ENCODE measurements around the gene NPIPB8. TPM values are rescaled to one million over a fixed set of nuclear protein-coding genes. Genes with fewer than 3 reads are reported as not detected.
"Not testable (repeated sequence)": the region's sequence is repeated elsewhere in the genome, so short reads cannot be mapped to it uniquely, and the experiment has no call there.

Gene NPIPB8
- total RNA-seq, 1 donor from 2014 or later = not detected

DNA sequence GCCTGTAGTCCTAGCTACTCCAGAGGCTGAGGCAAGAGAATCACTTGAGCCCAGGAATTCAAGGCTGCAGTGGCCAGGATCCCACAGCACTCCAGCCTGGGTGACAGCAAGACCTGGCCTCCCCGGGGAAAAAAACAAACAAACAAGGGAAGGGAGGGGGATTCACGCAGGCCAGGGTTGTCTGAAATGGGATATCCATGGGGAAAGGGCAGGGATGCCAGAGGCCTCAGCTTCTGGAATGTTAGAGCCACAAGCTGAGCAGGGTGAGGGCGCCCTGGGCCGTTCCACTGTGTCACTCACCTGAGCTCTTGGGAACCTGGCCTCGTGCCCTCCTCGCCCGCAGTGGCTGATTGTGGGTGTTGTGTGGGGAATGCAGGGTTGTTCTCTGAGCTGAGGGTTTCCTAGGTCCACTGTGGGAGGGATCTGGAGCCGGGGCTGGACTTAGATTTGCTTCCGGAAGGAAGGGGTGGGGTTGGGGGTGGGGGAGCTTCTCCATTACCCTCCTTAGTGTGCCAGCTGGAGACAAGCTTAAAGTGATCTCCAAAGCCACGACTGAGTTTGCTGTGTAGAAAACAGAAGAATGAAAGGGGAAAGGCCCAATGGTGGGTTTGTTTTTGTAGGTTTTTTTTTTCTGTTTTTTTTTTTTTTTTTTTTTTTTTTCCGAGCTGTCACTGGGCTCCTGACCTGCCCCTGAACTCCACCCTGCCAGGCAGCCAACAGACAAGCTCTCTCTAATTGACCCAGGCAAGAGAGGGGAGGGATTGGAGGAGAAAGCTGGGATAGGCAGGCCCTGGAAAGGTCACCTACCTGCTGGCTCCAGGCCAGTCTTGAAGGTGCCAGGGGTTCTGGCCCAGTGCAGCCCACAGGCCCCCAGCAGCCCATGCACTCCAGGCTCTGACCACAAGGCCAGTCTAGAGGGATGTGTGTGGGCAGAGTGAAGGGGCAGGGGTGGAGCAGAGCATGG, 28.0 kb upstream of the NPIPB8 start, which contains the start of gene SULT1A1:
TSS of gene SULT1A1 (minus strand) at position 414 of the 964 bp plus-strand sequence. CDS start 1,189 bp downstream, outside the sequence.
- peak; percentile 29 for DNase-seq (ENCODE audit: low read depth)
- Histone ChIP-seq H3K36me3 (ENCODE audit: control insufficient read depth, insufficient read depth, low read length) (peaks cover 2% of the 10 kb centered on the region), H3K27me3 (ENCODE audit: control insufficient read depth, insufficient read depth, low read length) (no peaks in the 10 kb centered on the region), H3K4me3 (ENCODE audit: low read depth, low read length) (peak within 1 kb of the TSS; percentile 1)
- TF ChIP-seq, protein P1, sequence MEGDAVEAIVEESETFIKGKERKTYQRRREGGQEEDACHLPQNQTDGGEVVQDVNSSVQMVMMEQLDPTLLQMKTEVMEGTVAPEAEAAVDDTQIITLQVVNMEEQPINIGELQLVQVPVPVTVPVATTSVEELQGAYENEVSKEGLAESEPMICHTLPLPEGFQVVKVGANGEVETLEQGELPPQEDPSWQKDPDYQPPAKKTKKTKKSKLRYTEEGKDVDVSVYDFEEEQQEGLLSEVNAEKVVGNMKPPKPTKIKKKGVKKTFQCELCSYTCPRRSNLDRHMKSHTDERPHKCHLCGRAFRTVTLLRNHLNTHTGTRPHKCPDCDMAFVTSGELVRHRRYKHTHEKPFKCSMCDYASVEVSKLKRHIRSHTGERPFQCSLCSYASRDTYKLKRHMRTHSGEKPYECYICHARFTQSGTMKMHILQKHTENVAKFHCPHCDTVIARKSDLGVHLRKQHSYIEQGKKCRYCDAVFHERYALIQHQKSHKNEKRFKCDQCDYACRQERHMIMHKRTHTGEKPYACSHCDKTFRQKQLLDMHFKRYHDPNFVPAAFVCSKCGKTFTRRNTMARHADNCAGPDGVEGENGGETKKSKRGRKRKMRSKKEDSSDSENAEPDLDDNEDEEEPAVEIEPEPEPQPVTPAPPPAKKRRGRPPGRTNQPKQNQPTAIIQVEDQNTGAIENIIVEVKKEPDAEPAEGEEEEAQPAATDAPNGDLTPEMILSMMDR (IDR thresholded peaks at IDR 0.05; ENCODE audit: insufficient read depth, low read length, severe bottlenecking) = no peak
- no peak for FAIRE-seq

DNA sequence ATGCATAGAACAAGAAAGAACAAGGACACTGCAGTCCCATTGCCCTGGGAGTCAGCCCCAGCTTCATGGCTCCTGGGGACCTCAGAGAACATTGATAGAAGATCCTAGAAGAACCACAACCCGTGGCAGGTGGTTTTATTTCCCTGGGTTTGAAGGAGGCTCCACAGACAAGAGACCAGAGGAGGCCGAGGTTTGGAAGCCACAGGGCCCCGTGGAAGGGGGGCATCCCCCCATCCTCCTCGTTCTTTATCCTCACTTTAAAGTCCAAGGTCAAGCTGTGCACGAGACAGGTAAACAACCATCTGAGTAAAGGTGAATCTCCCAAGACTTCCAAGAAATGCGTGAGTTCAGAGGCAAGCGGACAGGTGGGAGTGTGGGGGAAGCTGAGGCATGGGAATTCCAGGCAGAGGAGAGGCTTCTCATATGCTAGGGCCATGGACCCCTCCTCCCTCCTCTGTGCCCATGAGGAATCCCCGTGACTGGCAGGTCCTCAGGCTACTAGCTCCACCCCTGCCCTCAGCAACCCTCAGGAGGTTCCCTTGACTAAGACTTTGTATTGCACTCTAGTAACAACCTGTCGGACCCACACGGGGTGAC, 27.2 kb upstream of the NPIPB8 start:
- TF ChIP-seq, protein P1 (IDR thresholded peaks at IDR 0.05; ENCODE audit: insufficient read depth, low read length, severe bottlenecking) = no peak
- Histone ChIP-seq H3K36me3 (ENCODE audit: control insufficient read depth, insufficient read depth, low read length) (peaks cover 2% of the 10 kb centered on the region), H3K27me3 (ENCODE audit: control insufficient read depth, insufficient read depth, low read length) (no peaks in the 10 kb centered on the region), H3K4me3 (ENCODE audit: low read depth, low read length) (no peak overlapping the region)
- FAIRE-seq = no peak
- DNase-seq (ENCODE audit: low read depth) = no peak

DNA sequence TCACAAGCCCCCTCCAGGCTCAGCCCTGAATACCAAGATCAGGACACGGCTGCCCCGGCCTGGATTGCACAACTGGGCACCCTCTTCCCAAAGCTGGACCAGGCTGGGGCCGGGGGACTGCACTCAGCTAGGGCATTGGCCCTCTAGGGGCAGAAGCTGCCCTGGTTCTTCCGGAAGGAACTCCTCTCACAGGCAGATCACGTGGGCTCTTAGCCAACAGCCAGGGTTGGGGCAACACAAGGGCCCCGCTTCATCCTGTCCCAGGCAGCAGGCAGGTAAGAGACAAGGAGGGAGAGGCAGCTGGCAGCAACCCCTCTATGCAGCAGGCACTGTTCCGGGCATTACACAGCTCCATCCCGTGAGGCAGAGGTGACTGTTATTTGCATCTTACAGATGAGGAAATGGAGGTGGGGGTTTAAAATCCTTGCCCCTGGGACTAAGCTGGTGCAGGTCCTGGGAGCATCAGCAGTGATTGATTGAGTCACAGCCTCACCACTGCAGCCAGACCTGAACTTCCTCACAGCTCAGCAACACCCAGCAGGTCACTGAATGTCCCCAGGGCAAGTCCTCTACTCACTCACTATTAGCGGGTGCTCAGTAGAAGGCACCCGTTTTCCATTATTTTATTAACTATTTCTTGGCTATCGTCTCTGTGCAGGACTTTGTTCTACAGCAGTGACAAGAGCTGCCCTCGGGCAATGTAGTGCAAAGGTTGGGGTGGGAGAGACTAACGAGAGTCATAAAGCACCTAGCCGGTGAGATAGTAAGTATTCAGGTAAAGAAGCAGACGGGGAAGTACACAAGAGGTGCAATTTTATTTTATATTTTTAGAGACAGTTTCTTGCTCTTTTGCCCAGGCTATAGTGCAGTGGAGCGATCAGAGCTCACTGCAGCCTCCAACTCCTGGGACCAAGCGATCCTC, 25.2 kb upstream of the NPIPB8 start:
- not testable (repeated sequence) for H3K27me3 ChIP-seq (ENCODE audit: control insufficient read depth, insufficient read depth, low read length); H3K4me3 ChIP-seq (ENCODE audit: low read depth, low read length); FAIRE-seq; H3K36me3 ChIP-seq (ENCODE audit: control insufficient read depth, insufficient read depth, low read length); DNase-seq (ENCODE audit: low read depth)

DNA sequence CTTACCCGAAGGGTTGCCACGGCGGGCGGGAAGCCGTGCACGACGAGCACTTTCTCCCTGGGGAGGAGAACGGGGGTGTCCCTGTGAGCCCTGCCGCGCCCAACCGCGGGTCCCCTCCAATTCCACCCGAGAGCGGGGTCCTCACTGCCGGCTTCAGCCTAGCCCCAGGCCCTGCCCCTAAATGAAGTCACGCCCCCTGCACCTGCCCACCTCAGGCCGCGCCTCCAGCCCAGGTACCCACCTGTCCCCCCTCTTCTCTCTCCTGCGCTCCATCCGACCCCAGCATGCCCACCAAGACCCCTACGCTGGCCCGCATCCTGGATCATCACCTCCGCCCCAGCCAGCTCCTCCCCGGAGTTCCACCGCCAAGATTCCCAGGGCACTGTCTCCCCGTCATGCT, 24.0 kb upstream of the NPIPB8 start:
- not testable (repeated sequence) for H3K27me3 ChIP-seq (ENCODE audit: control insufficient read depth, insufficient read depth, low read length); H3K4me3 ChIP-seq (ENCODE audit: low read depth, low read length); DNase-seq (ENCODE audit: low read depth); FAIRE-seq; H3K36me3 ChIP-seq (ENCODE audit: control insufficient read depth, insufficient read depth, low read length)

- not testable (repeated sequence) for H3K27me3 ChIP-seq (ENCODE audit: control insufficient read depth, insufficient read depth, low read length); H3K36me3 ChIP-seq (ENCODE audit: control insufficient read depth, insufficient read depth, low read length); DNase-seq (ENCODE audit: low read depth); H3K4me3 ChIP-seq (ENCODE audit: low read depth, low read length); FAIRE-seq
Observed at GRCh38 chr16:28614561-28614960, 23.3 kb upstream of the NPIPB8 start.

- not testable (repeated sequence) for FAIRE-seq; H3K4me3 ChIP-seq (ENCODE audit: low read depth, low read length); H3K27me3 ChIP-seq (ENCODE audit: control insufficient read depth, insufficient read depth, low read length); H3K36me3 ChIP-seq (ENCODE audit: control insufficient read depth, insufficient read depth, low read length)
- TF ChIP-seq, protein P1 (IDR thresholded peaks at IDR 0.05; ENCODE audit: insufficient read depth, low read length, severe bottlenecking) = peak; percentile 64
- peak; percentile 20 for DNase-seq (ENCODE audit: low read depth)
Observed at GRCh38 chr16:28615486-28616223, 22.2 kb upstream of the NPIPB8 start.

GRCh38 chr16:28616224-28616577, 21.7 kb upstream of the NPIPB8 start:
- DNase-seq (ENCODE audit: low read depth); H3K4me3 ChIP-seq (ENCODE audit: low read depth, low read length); H3K36me3 ChIP-seq (ENCODE audit: control insufficient read depth, insufficient read depth, low read length); H3K27me3 ChIP-seq (ENCODE audit: control insufficient read depth, insufficient read depth, low read length); FAIRE-seq: not testable (repeated sequence)

Measured in bronchial epithelial cell (primary cell).